ENCODE data around the gene MRPL12. TPM values are rescaled to one million over a fixed set of nuclear protein-coding genes. Genes with fewer than 3 reads are reported as not detected.

MRPL12 gene
- total RNA-seq, 1 experiment from 2014 or later: 260 TPM

DNA sequence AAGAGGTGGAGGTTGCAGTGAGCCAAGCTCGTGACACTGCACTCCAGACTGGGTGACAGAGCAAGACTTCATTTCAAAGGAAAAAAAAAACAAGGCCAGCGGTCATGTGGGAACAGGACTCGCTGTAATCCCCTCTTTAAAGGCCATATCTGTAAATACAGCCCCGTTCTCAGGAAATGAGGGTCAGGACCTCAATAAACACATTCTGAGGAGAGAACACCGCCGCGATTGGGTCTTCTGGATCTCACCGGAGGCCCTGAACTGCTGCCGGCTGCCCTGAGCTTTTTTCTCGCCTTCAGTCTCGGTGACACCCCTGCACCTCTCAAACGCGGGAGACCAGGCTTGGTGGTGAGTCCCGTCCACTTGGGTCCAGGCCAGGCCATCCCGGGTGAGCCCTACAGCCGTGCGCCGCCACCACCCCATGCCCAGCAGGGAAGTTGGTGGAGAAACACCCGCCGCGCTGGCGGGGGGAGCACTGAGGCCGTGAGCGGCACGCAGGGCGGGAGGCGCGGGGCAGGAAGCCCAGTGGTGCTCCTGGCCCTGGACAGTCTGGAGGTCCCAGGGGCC is 37.3 kb downstream of the MRPL12 start:
- intact Hi-C loops (cut with micrococcal nuclease): no loop called here
- DNase-seq (ENCODE audit: low read depth, low spot score) (no peak), ATAC-seq (no peak)
- no peaks in the 10 kb centered on the region for H3K36me3 ChIP-seq (ENCODE audit: control insufficient read depth in 1 of 2, insufficient read depth in 2 of 2, low read length in 2 of 2)
- ChIA-PET CTCF (no interaction called here), POLR2A (no interaction called here), RAD21 (ENCODE audit: low non-redundant PET in 1 of 2, low total read pairs in 2 of 2, uncharacterized antibody in 2 of 2, unreplicated experiment in 2 of 2) (interaction anchor here in 1 of 2 experiments (0.6 kb wide), 1 partner anchor 256 kb away, joined by 3 read pairs; no protein-coding TSS in a partner anchor)
- peaks cover 10 to 12% of the 10 kb centered on the region in 2 experiments for H3K4me1 ChIP-seq (ENCODE audit: control insufficient read depth in 1 of 2, insufficient read depth in 2 of 2, low read length in 2 of 2)
- H4K20me1 ChIP-seq (ENCODE audit: insufficient read depth): no peaks in the 10 kb centered on the region
- TF ChIP-seq, protein P1, sequence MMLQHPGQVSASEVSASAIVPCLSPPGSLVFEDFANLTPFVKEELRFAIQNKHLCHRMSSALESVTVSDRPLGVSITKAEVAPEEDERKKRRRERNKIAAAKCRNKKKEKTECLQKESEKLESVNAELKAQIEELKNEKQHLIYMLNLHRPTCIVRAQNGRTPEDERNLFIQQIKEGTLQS (IDR thresholded peaks at IDR 0.05): no peak
- TF ChIP-seq, protein P2, sequence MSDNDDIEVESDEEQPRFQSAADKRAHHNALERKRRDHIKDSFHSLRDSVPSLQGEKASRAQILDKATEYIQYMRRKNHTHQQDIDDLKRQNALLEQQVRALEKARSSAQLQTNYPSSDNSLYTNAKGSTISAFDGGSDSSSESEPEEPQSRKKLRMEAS (IDR thresholded peaks at IDR 0.05): no peak
- TF ChIP-seq EZH2phosphoT487 (IDR thresholded peaks at IDR 0.05; ENCODE audit: borderline replicate concordance): no peak
- no peak for TF ChIP-seq EGR1 (IDR thresholded peaks at IDR 0.05; ENCODE audit: low read depth)
- H3K9me3 ChIP-seq (ENCODE audit: control insufficient read depth in 1 of 2, insufficient read depth in 1 of 2, low read depth in 1 of 2, low read length in 2 of 2): no peaks in the 10 kb centered on the region
- no peak overlapping the region for H3K27ac ChIP-seq (ENCODE audit: low read depth, low read length)
- no peak overlapping the region for H2AFZ ChIP-seq (ENCODE audit: low read depth, low read length, poor library complexity, severe bottlenecking)
- no peak overlapping the region for H3K9ac ChIP-seq (ENCODE audit: low read length)
- BruUV-seq (replicated peaks): no TSS peak
- H3K4me2 ChIP-seq (ENCODE audit: low read length): no peak overlapping the region
- no peaks in the 10 kb centered on the region for H3K79me2 ChIP-seq (ENCODE audit: insufficient read depth, low read length)
- H3K9me2 ChIP-seq (ENCODE audit: insufficient read depth): no peaks in the 10 kb centered on the region
- H3K4me3 ChIP-seq (replicated peaks in 1 of 2; ENCODE audit: low read depth in 1 of 2, low read length in 2 of 2): no peak overlapping the region
- no peaks in the 10 kb centered on the region for H3K27me3 ChIP-seq (ENCODE audit: insufficient read depth, low read length)

DNA sequence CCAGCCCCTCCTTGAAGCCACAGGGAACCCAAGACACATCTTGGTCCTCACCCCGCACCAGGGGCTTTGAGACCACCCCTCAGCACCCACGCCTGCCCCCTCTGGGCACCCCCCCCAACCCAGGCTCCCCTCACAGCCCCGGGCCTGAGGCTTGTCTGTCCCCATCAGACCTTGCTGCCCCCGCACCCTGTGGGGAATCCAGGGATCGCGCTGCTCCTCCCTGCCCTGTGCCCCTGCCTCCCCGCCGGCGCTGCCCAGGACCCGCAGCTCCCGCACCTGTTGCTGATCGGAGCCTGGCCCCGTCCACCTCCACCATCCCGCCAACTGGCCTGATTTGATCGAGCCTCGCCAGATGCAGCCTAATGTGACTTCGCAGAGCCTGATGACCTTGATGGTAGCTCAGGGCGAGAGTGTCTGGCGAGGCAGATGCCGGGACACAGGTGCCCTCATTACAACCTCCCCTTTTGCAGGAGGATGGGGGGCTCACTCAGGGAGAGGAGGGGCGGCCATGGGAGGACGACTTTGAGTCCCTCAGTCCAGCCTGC is 38.0 kb downstream of the MRPL12 start:
- Histone ChIP-seq H3K9ac (ENCODE audit: low read length) (no peak overlapping the region), H3K4me1 (ENCODE audit: control insufficient read depth in 1 of 2, insufficient read depth in 2 of 2, low read length in 2 of 2) (peaks cover 4 to 6% of the 10 kb centered on the region in 2 experiments), H3K79me2 (ENCODE audit: insufficient read depth, low read length) (no peaks in the 10 kb centered on the region), H3K36me3 (ENCODE audit: control insufficient read depth in 1 of 2, insufficient read depth in 2 of 2, low read length in 2 of 2) (no peaks in the 10 kb centered on the region), H3K4me3 (replicated peaks in 1 of 2; ENCODE audit: low read depth in 1 of 2, low read length in 2 of 2) (no peak overlapping the region), H3K27ac (ENCODE audit: low read depth, low read length) (no peak overlapping the region), H2AFZ (ENCODE audit: low read depth, low read length, poor library complexity, severe bottlenecking) (no peak overlapping the region), H3K4me2 (ENCODE audit: low read length) (no peak overlapping the region), H3K9me2 (ENCODE audit: insufficient read depth) (no peaks in the 10 kb centered on the region), H4K20me1 (ENCODE audit: insufficient read depth) (no peaks in the 10 kb centered on the region), H3K9me3 (ENCODE audit: control insufficient read depth in 1 of 2, insufficient read depth in 1 of 2, low read depth in 1 of 2, low read length in 2 of 2) (no peaks in the 10 kb centered on the region), H3K27me3 (ENCODE audit: insufficient read depth, low read length) (no peaks in the 10 kb centered on the region)
- no peak for DNase-seq (ENCODE audit: low read depth, low spot score)
- ChIA-PET POLR2A (no interaction called here), CTCF (no interaction called here), RAD21 (ENCODE audit: low non-redundant PET in 1 of 2, low total read pairs in 2 of 2, uncharacterized antibody in 2 of 2, unreplicated experiment in 2 of 2) (no interaction called here)
- BruUV-seq (replicated peaks): no TSS peak
- peak; percentile 18; the same call in 1 of the 2 replicates for ATAC-seq
- intact Hi-C loops (cut with micrococcal nuclease): no loop called here
- TF ChIP-seq POLR2A (IDR thresholded peaks at IDR 0.05; ENCODE audit: borderline replicate concordance, extremely low read depth, insufficient read depth, insufficient read length) (no peak), CEBPB (IDR thresholded peaks at IDR 0.05; ENCODE audit: low read depth) (no peak), SP1 (IDR thresholded peaks at IDR 0.05; ENCODE audit: low read depth) (no peak), JUND (IDR thresholded peaks at IDR 0.05) (no peak), TCF7L2 (IDR thresholded peaks at IDR 0.05; ENCODE audit: borderline replicate concordance, extremely low read depth, insufficient read depth, insufficient read length) (no peak), YY1 (IDR thresholded peaks at IDR 0.05; ENCODE audit: extremely low read depth, insufficient replicate concordance, low read depth, low read length) (no peak), ZFX (IDR thresholded peaks at IDR 0.05) (no peak), RAD21 (IDR thresholded peaks at IDR 0.05; ENCODE audit: low read depth) (no peak), POLR2AphosphoS5 (IDR thresholded peaks at IDR 0.05; ENCODE audit: low read depth, low read length) (no peak), CBX3 (IDR thresholded peaks at IDR 0.05; ENCODE audit: low read depth) (no peak)
- TF ChIP-seq, protein P1 (IDR thresholded peaks at IDR 0.05): no peak
- TF ChIP-seq, protein P3, sequence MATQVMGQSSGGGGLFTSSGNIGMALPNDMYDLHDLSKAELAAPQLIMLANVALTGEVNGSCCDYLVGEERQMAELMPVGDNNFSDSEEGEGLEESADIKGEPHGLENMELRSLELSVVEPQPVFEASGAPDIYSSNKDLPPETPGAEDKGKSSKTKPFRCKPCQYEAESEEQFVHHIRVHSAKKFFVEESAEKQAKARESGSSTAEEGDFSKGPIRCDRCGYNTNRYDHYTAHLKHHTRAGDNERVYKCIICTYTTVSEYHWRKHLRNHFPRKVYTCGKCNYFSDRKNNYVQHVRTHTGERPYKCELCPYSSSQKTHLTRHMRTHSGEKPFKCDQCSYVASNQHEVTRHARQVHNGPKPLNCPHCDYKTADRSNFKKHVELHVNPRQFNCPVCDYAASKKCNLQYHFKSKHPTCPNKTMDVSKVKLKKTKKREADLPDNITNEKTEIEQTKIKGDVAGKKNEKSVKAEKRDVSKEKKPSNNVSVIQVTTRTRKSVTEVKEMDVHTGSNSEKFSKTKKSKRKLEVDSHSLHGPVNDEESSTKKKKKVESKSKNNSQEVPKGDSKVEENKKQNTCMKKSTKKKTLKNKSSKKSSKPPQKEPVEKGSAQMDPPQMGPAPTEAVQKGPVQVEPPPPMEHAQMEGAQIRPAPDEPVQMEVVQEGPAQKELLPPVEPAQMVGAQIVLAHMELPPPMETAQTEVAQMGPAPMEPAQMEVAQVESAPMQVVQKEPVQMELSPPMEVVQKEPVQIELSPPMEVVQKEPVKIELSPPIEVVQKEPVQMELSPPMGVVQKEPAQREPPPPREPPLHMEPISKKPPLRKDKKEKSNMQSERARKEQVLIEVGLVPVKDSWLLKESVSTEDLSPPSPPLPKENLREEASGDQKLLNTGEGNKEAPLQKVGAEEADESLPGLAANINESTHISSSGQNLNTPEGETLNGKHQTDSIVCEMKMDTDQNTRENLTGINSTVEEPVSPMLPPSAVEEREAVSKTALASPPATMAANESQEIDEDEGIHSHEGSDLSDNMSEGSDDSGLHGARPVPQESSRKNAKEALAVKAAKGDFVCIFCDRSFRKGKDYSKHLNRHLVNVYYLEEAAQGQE (IDR thresholded peaks at IDR 0.05; ENCODE audit: low read depth): no peak
- TF ChIP-seq, protein P2 (IDR thresholded peaks at IDR 0.05): no peak

Measured in HCT116 (cell line).